SK-N-MC (cell line): ENCODE data around the gene UNC5C.
A peak's percentile ranks its signal among the peaks of the same experiment; 100 is the strongest.

ENCODE experiments used
- DNase-seq: peaks from one replicate; pipeline ENCODE4 v3.0.0-alpha.2; 2011; ENCODE audit warnings: low read depth, low spot score
- H3K27ac ChIP-seq: fragments of 200-600 bp; sonication (generic); 2 replicates; pipeline ENCODE4 v1.5.1; 2016; ENCODE audit warnings: mixed run types
- H3K36me3 ChIP-seq: fragments of 200-600 bp; sonication (generic); 2 replicates; pipeline ENCODE4 v1.6.1; 2017; ENCODE audit warnings: antibody characterized with exemption, low read length, mixed read lengths; ENCODE audit not compliant: insufficient read depth
- H3K4me3 ChIP-seq: fragments of 200-600 bp; sonication (generic); 2 replicates; pipeline ENCODE4 v1.5.1; 2016
- H3K9ac ChIP-seq: fragments of 200-600 bp; sonication (generic); 2 replicates; pipeline ENCODE4 v1.8.0; 2017; ENCODE audit warnings: mixed run types, mixed read lengths; ENCODE audit not compliant: insufficient read length
- H3K9me3 ChIP-seq: fragments of 200-600 bp; sonication (generic); 2 replicates; pipeline ENCODE4 v1.6.1; 2017; ENCODE audit warnings: low read depth, mild to moderate bottlenecking, antibody characterized with exemption, low read length, moderate library complexity, mixed read lengths
- EZH2 ChIP-seq: fragments of 200-600 bp; sonication (generic); IDR thresholded peaks from one replicate; pipeline ENCODE4 v1.6.1; 2017; ENCODE audit warnings: antibody characterized with exemption
- FOXP2 ChIP-seq: optimal IDR thresholded peaks from 2 replicates; pipeline ENCODE3; 2011; ENCODE audit warnings: mild to moderate bottlenecking, moderate library complexity; ENCODE audit not compliant: insufficient read depth; ENCODE audit errors: extremely low read length, control extremely low read depth
- POLR2AphosphoS5 ChIP-seq: IDR thresholded peaks from 2 replicates; pipeline ENCODE4 v1.6.1; 2012; ENCODE audit warnings: mild to moderate bottlenecking, low read depth, low read length, borderline replicate concordance

Gene UNC5C

GRCh38 chr4:95572304-95572991 is 23.7 kb upstream of the UNC5C start:
- DNase-seq, result no peak
- TF ChIP-seq FOXP2, result no peak

GRCh38 chr4:95571577-95571976 is 22.8 kb upstream of the UNC5C start:
- H3K27ac ChIP-seq, result no peak overlapping the region
- no peak for DNase-seq
- H3K9ac ChIP-seq, result no peak overlapping the region

More at GRCh38 chr4:95572304-95572991, 23.7 kb upstream of the UNC5C start:
- Histone ChIP-seq H3K9me3 (no peaks in the 10 kb centered on the region), H3K36me3 (no peaks in the 10 kb centered on the region), H3K4me3 (no peak overlapping the region), H3K27ac (no peak overlapping the region), H3K9ac (no peak overlapping the region)

GRCh38 chr4:95563638-95564337 is 15.0 kb upstream of the UNC5C start:
- Histone ChIP-seq H3K9me3 (no peaks in the 10 kb centered on the region), H3K36me3 (no peaks in the 10 kb centered on the region), H3K27ac (no peak overlapping the region), H3K9ac (no peak overlapping the region), H3K4me3 (no peak overlapping the region)
- no peak for TF ChIP-seq POLR2AphosphoS5
- TF ChIP-seq EZH2, result no peak
- TF ChIP-seq FOXP2, result no peak
- no peak for DNase-seq

More at GRCh38 chr4:95571577-95571976, 22.8 kb upstream of the UNC5C start:
- Histone ChIP-seq H3K36me3 (no peaks in the 10 kb centered on the region), H3K4me3 (no peak overlapping the region), H3K9me3 (no peaks in the 10 kb centered on the region)
- TF ChIP-seq FOXP2 (no peak), EZH2 (no peak), POLR2AphosphoS5 (no peak)

GRCh38 chr4:95560774-95561173 is 12.0 kb upstream of the UNC5C start:
- Histone ChIP-seq H3K9me3 (no peaks in the 10 kb centered on the region), H3K9ac (no peak overlapping the region), H3K27ac (no peak overlapping the region), H3K4me3 (no peak overlapping the region), H3K36me3 (no peaks in the 10 kb centered on the region)
- no peak for DNase-seq
- TF ChIP-seq EZH2 (no peak), FOXP2 (no peak), POLR2AphosphoS5 (no peak)

- TF ChIP-seq FOXP2, result no peak
- TF ChIP-seq POLR2AphosphoS5, result no peak
- TF ChIP-seq EZH2, result no peak
- Histone ChIP-seq H3K9me3 (no peaks in the 10 kb centered on the region), H3K9ac (no peak overlapping the region), H3K36me3 (no peaks in the 10 kb centered on the region), H3K4me3 (no peak overlapping the region), H3K27ac (no peak overlapping the region)
- DNase-seq, result no peak
Measured at GRCh38 chr4:95556207-95556859, 7.6 kb upstream of the UNC5C start.

GRCh38 chr4:95552942-95553550 is 4.3 kb upstream of the UNC5C start:
- Histone ChIP-seq H3K27ac (no peak overlapping the region), H3K4me3 (no peak overlapping the region), H3K36me3 (no peaks in the 10 kb centered on the region), H3K9me3 (no peaks in the 10 kb centered on the region), H3K9ac (no peak overlapping the region)
- no peak for DNase-seq
- TF ChIP-seq EZH2 (no peak), FOXP2 (no peak), POLR2AphosphoS5 (no peak)

GRCh38 chr4:95551653-95552052 is 2.9 kb upstream of the UNC5C start:
- Histone ChIP-seq H3K27ac (no peak overlapping the region), H3K4me3 (no peak overlapping the region), H3K9ac (no peak overlapping the region), H3K36me3 (no peaks in the 10 kb centered on the region), H3K9me3 (no peaks in the 10 kb centered on the region)
- peak; percentile 69 for DNase-seq
- peak; percentile 45 for TF ChIP-seq FOXP2
- no peak for TF ChIP-seq EZH2
- peak; percentile 52; the same call in 1 of the 2 replicates for TF ChIP-seq POLR2AphosphoS5

GRCh38 chr4:95550115-95550987 is 1.6 kb upstream of the UNC5C start:
- H3K9ac ChIP-seq, result no peak overlapping the region

More at GRCh38 chr4:95550115-95550987, 1.6 kb upstream of the UNC5C start:
- H3K36me3 ChIP-seq, result no peaks in the 10 kb centered on the region
- no peak for TF ChIP-seq POLR2AphosphoS5
- no peak for TF ChIP-seq EZH2
- TF ChIP-seq FOXP2, result no peak
- H3K27ac ChIP-seq, result no peak overlapping the region
- H3K9me3 ChIP-seq, result no peaks in the 10 kb centered on the region
- DNase-seq, result no peak
- peak overlapping the region; percentile 71 for H3K4me3 ChIP-seq
